Putamen (tissue), 1 donor: ENCODE measurements around the gene FAM117A.
"Not testable (repeated sequence)": the region's sequence is repeated elsewhere in the genome, so short reads cannot be mapped to it uniquely, and the experiment has no call there.

ENCODE experiments used
- DNase-seq: peaks from one replicate; pipeline ENCODE4 v3.0.0-alpha.2; 2016; ENCODE audit warnings: low spot score

The FAM117A gene

GRCh38 chr17:49677933-49678847, 85.7 kb downstream of the FAM117A start, which contains the start of gene SPOP:
SPOP (minus strand) TSS chr17:49678097; CDS start chr17:49622810, 55,287 bp downstream.
- peak; percentile 99 for DNase-seq

DNA sequence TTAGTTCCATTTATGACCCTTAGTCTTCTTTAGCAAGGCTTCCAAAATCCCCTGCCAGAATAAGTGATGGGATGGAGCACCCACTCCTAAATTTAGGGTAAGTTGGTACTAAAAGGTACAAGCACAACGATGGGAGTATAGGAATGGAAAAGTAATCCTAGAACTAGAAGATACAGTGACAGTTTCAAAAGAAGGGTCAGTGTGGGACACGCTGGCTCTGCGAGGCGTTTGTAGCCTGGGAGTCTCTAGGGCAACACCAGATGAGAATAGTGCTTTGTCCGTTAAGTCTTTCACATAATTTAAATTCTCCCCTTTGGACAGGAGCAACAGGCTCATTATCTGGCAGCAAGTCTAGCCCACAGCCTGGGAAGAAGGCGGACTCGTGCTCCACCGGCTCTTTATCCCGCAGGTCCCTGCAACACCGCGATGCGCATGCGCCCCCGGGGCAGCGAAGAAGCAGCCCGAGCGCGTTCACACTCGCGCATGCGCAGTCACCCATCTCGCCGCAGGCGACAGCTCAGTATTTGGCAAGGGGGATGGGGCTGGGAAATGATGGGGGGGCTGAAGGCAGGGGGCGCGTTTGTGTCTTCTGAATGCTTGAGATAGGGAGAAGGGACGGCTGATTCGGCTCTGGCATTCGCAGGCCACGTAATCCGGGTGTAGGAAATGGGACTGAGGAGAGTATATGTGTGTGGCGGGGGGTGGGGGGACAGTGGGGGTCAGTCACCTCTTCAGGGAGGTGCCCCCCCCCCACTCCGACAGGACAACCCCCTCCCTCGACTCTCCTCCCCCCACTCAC, 86.6 kb downstream of the FAM117A start:
- peak; percentile 94 for DNase-seq

GRCh38 chr17:49676276-49676868, 87.6 kb downstream of the FAM117A start:
- DNase-seq = peak; percentile 56

GRCh38 chr17:49674507-49674906, 89.4 kb downstream of the FAM117A start:
- DNase-seq = no peak

GRCh38 chr17:49673679-49674078, 90.3 kb downstream of the FAM117A start:
- DNase-seq = not testable (repeated sequence)

- no peak for DNase-seq
Measured at GRCh38 chr17:49670641-49671040, 93.3 kb downstream of the FAM117A start.

GRCh38 chr17:49670002-49670401, 93.9 kb downstream of the FAM117A start:
- DNase-seq = no peak

DNA sequence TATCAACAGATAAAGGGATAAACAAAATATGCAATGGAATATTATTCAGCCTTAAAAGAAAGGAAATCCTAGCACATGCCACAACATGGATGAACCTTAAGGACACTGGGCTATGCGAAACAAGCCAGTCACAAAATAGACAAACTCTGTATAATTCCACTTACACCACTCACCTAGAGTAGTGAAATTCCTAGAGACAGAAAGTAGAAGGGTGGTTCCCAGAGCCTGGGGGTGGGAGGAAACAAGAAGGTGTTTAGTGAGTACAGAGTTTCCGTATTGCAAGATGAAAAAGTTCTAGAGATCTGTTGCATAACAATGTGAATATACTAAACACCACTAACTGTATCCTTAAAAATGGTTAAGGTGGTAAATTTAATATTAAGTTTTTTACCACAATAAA, 96.1 kb downstream of the FAM117A start:
- no peak for DNase-seq

GRCh38 chr17:49664706-49665211, 99.2 kb downstream of the FAM117A start:
- no peak for DNase-seq
